Gastroesophageal sphincter (tissue), 3 donors: ENCODE results near the gene PEX26.
"Not testable (repeated sequence)": the region's sequence is repeated elsewhere in the genome, so short reads cannot be mapped to it uniquely, and the experiment has no call there.

ENCODE experiments used
- POLR2AphosphoS5 ChIP-seq: sonication (generic); formaldehyde crosslinking; IDR thresholded peaks from one replicate; pipeline ENCODE4 v1.6.1; 2017; ENCODE audit warnings: antibody characterized with exemption
- TF ChIP-seq, protein P1 (sequence below), 4 experiments: fragments of 200-600 bp in 2 of 4; fragments of 450-650 bp in 2 of 4; sonication (generic) in 1 of 4; IDR thresholded peaks; one replicate each; pipeline ENCODE4 v1.5.1; 2017 to 2019; ENCODE audit warnings: antibody characterized with exemption in 4 of 4, mild to moderate bottlenecking in 2 of 4, moderate library complexity in 2 of 4

DNA sequence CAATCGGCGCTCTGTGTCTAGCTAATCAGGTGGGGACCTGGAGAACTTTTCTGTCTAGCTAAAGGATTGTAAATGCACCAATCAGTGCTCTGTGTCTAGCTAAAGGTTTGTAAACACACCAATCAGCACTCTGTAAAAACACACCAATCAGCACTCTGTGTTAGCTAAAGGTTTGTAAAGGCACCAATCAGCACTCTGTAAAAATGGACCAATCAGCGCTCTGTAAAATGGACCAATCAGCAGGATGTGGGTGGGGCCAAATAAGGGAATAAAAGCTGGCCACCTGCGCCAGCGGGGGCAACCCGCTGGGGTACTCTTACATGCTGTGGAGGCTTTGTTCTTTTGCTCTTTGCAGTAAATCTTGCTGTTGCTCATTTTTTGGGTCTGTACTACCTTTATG lies 63.2 kb downstream of the PEX26 start:
- TF ChIP-seq, protein P1, sequence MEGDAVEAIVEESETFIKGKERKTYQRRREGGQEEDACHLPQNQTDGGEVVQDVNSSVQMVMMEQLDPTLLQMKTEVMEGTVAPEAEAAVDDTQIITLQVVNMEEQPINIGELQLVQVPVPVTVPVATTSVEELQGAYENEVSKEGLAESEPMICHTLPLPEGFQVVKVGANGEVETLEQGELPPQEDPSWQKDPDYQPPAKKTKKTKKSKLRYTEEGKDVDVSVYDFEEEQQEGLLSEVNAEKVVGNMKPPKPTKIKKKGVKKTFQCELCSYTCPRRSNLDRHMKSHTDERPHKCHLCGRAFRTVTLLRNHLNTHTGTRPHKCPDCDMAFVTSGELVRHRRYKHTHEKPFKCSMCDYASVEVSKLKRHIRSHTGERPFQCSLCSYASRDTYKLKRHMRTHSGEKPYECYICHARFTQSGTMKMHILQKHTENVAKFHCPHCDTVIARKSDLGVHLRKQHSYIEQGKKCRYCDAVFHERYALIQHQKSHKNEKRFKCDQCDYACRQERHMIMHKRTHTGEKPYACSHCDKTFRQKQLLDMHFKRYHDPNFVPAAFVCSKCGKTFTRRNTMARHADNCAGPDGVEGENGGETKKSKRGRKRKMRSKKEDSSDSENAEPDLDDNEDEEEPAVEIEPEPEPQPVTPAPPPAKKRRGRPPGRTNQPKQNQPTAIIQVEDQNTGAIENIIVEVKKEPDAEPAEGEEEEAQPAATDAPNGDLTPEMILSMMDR (IDR thresholded peaks at IDR 0.05): not testable (repeated sequence)
- TF ChIP-seq POLR2AphosphoS5: not testable (repeated sequence)
